ENCODE results near the gene SLCO4C1.

DNA sequence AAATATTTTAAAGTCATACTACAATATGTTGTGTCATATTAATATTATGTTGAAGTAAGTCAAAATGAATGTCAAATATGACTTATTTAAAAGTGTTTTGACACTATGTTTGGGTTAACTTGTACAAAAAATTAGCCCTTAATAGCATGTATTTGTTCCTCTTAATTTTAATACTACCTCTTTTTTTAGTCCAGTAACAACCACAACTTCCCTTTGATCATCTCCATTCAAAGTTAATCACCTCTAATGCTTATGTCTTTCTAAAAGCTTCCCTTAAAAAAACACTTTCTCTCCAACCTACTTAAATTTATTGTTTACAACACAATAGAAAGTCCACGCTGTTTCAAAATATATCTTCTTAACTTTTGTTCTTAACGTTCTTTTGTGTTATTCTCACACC, 9.6 kb downstream of the SLCO4C1 start:
- TF ChIP-seq ZNF274 (IDR thresholded peaks at IDR 0.05; ENCODE audit: low read depth, low read length), result no peak
- TF ChIP-seq YY1 (IDR thresholded peaks at IDR 0.05; ENCODE audit: insufficient read depth, insufficient read length), result no peak
